Stimulated activated CD4-positive, alpha-beta T cell treated with anti-CD3 and anti-CD28 coated beads, Interleukin-4, amount 100 ng/mL, for 24 hours (primary cell): Measurements from ENCODE around the gene PCSK5.
"Not testable (repeated sequence)": the region's sequence is repeated elsewhere in the genome, so short reads cannot be mapped to it uniquely, and the experiment has no call there.

Experiments used
- DNase-seq: peaks from one replicate; pipeline ENCODE4 v3.0.0-alpha.2; 2020

PCSK5 gene

GRCh38 chr9:75927356-75927755, 36.9 kb downstream of the PCSK5 start:
- DNase-seq: no peak

DNA sequence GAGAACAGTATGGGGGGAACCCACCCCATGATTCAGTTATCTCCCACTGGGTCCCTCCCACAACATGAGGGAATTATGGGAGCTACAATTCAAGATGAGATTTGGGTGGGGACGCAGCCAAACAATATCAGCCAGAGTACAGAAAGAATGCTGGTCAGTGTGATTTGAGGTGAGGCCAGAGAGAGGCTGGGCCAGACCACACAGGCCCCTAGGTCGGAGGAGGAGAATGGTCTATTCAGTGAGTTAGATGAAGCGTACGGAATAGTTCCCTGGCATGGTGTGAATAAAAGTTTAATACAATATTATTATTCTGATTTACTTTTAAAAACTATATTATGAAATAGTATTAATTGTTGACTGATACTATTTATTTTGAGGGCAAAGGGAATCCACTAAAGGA, 39.7 kb downstream of the PCSK5 start:
- DNase-seq: no peak

GRCh38 chr9:75930730-75931321, 40.4 kb downstream of the PCSK5 start:
- no peak for DNase-seq

- DNase-seq: no peak
Measured at GRCh38 chr9:75933982-75934381, 43.5 kb downstream of the PCSK5 start.

GRCh38 chr9:75935591-75935990, 45.1 kb downstream of the PCSK5 start:
- no peak for DNase-seq

- DNase-seq: no peak
Measured at GRCh38 chr9:75937521-75938258, 47.2 kb downstream of the PCSK5 start.

DNA sequence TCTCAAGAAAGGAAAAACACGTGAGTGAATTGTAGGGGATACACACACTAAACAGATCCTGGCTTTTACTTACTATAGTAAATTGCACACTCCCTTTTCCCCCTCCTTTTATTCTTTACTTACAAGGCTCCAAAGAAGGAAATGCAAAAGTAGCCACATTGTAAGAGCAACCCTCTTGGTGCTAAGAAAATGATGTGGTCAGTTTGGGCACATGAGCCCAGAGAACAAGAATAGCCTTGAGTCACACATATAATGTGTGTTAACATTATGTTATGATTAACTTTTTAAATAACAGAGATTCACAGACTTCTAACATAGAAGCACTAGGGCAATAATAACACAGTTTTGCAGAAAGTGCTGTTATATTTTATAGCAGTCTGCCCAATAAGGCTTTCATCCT, 48.5 kb downstream of the PCSK5 start:
- DNase-seq: no peak

DNA sequence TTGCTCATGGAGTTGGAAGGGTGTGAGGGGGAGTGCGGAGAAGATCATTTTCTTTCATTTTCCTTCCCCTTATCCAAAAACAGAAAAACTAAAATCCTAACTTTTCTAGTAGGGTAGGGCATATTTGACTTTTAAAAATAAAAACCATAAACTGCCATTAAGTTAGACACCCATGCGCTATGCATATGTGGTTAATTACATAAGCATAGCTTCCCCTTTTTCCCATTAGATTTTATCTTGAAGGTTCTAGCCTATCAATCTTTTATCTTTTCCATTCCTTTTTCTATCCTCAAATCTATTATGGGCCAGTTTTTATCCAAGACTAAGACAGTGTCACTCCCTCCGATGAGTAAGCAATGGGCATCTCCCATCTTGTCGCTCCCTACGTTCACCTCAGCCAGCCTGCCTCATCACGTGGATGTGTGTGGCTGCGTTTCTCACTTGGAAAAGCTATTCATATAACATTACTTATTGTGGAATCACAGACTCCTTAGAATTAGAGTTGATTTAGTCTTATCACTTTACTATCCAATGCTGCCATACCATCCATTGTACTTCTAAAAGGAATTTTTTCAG, 49.2 kb downstream of the PCSK5 start:
- no peak for DNase-seq

DNA sequence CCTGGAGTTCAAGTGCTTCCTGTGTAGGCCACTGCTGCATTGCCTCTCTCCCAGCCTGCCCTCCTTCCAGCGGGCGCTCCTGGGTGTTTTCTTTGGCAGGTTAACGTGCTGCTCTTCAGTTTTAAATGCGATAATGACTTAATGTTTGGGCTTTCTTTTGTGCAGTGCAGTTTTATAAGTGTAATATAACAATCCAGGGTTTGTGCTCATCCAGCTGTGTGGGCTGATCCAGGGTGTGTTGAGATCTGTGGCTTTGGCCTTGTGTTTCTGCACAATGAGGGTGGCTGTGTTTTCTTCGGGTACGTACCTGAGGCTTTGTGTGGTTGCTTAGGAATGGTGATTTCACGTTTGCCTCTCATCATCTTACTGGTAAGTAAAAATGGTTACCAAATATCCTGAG, 50.6 kb downstream of the PCSK5 start:
- DNase-seq: no peak

DNA sequence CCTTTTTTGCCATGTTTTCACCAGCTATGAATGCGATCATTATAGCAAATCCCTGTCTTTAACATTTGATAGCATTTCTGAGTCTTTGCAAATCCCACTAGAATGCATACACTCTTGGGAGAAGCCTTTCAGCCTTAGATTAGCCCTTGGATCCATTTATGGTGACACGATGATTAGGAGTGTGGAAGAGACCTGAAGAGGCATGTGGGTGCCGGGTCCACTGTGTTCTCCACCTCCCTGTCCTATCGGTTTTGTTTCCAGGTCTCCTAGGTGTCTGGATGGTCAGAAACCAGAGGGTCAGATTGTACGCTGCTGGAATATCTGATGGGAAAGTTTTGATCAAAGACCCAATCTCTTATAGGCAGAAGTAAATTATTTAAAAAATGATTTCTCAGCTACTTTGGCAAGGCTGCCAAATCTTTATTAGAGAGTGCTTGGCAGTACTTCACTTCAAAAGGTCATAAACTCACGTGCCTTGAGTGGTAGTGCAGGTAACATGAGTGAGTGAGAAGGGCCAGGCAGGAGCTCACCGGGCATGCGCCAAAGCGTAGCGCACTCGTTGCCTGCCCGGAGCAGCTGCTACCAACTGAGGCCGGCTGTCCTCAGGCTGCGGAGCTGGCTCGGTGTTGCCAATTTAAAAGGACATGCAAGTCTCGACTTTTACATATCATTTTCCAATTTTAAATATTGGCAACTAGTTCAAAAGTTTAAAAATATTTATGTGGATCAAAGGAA, 51.3 kb downstream of the PCSK5 start:
- DNase-seq: no peak

DNA sequence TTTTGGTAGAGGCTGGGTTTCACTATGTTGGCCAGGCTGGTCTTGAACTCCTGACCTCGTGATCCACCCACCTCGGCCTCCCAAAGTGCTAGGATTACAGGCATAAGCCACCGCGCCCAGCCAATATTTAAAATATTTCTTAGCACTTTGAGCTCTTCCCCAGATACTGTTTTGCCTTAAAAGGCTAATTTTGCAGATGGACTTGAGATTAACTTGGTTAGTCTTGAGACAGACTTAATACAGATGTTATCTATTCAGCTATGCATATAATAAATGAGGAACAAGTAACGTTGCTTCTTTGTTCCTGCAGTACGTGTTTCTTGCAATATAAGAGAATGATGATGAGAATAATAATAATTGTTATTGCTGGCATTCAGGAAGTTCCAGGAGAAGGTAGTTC, 56.3 kb downstream of the PCSK5 start:
- DNase-seq: no peak

DNA sequence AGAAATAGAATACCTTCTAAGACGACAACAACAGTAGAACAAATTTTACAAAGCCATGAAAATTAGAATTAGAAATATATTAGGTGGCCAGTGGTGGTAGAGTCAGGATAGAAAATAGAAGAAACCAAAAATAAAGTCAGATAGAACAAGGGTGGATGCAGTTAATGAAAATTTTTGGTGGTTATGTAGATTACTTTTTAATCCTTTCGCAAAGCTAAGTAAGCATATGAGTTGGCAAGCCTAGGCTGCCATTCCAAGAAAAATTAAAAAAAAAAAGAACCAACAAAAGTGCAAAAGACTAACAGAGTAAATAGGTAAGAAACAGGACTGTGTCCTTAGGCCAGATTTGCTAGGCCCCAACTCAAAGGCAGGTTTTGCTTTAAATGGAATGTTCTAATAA, 56.8 kb downstream of the PCSK5 start:
- DNase-seq: no peak

GRCh38 chr9:75950998-75951397, 60.5 kb downstream of the PCSK5 start:
- DNase-seq: no peak

DNA sequence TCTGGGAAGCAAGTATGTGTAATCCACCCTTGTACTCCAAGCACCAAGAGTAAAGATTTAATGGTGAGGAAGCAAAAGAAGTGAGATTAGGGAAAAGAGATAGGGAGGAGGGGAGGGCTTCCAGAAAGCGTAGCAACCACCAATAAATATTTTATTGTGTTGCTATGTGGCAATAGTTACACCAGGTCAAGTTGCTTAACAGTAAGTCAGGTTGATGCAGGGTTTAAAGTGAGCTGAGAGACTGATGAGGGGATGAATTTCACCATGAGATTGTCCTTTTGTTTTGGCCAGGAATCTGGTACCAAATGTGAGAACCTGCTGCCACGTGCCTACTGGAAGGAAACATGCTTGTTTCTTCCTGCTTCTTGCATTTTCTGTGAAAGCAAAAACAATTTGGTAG, 62.7 kb downstream of the PCSK5 start:
- DNase-seq: no peak

DNA sequence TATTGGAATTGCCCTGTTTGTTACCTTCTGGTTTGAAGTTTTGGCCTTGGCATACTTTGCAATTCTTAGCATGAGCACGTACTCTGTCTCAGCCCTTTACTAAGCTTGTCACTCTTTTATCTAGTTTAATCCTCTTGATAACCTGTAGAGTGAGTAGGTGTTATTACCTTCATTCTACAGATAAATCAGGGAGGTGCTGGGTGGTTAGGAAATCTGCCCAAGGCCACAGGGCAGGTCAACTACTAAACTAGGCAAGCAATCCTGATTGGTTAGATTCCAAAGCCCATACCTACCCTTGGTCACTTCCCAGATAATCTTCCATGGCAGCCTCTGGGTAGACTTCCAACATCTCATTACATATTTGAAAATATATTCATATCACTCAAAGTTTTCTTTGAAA, 65.7 kb downstream of the PCSK5 start:
- no peak for DNase-seq

DNA sequence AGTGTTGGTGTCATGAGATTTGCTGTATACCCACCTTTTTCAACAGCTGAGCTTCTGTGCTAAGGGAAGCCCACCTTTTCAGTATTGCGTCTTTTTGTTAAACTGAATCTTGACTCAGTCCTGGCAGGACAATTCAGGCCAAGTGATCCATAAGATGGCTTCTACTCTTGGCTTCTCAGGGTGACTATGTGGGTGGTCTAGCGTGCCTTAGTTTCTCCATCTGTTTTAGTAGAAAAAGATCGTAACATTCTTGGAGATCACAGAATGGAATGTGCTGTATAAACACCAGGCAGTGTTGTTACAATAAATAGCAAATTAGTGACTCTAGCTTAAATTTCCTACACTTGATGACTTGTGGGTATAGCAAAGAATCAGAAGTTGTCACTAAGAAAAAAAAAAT, 66.6 kb downstream of the PCSK5 start:
- no peak for DNase-seq

- DNase-seq: no peak
Measured at GRCh38 chr9:75958226-75958625, 67.8 kb downstream of the PCSK5 start.

DNA sequence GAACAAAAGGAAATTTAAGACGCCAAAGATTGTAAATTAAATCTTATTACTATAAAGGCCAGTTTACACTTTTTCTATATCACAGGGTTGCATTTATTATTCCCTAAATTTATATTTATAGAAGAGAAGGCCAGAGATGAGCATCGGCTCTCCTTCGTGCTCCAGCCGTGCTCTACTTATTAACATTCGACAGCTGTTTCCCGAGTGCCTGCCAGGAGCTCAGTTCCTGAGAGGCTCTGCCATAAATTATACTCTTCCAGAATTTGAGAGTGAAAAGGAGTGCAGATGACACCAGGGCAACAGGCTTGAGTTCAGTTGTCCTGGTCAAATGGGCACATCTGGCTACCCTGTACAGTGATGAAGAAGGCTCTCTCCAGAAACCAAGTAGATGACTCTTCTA, 70.1 kb downstream of the PCSK5 start:
- DNase-seq: no peak

- no peak for DNase-seq
Measured at GRCh38 chr9:75962013-75962661, 71.7 kb downstream of the PCSK5 start.

GRCh38 chr9:75962662-75963036, 72.2 kb downstream of the PCSK5 start:
- no peak for DNase-seq

- not testable (repeated sequence) for DNase-seq
Measured at GRCh38 chr9:75963321-75963720, 72.8 kb downstream of the PCSK5 start.

DNA sequence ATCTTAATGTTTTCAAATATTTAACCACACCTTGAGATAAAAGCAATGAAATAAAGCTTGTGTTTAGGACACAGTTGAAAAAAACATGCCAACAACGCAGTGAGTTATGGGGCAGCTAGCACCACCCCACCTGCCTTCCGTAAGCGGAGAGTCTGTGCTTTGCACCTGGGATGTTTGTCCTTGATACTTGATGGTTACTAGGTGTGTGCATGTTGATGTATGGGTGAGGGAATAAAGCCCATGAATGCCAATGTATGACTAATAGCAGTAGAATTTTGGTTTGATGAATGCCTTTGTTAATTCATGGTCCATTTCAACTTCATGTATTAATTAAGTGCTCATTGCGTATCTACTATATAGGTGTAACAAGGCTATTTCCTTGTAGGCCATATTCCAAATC, 74.0 kb downstream of the PCSK5 start:
- DNase-seq: no peak

DNA sequence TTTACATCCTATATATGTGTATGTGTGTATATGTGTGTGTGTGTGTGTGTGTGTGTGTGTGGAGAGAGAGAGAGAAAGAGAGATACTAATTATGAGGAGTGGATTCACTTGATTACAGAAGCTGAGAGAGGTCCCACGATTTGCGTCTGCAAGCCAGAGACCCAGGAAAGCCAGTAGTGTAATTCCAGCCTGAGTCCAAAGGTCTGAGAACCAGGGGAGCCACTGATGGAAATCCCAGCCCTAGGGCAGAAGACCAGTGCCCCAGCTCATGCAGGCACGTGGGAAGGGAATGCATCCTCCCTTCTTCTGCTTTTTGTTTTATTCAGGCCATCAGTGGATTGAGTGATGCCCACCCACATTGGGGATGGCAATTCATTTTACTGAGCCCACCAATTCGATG, 74.8 kb downstream of the PCSK5 start:
- DNase-seq: no peak

GRCh38 chr9:75967556-75967955, 77.1 kb downstream of the PCSK5 start:
- no peak for DNase-seq
